Osteocyte (in vitro differentiated cells): ENCODE results near the gene CHST11. TPM values are rescaled to one million over a fixed set of nuclear protein-coding genes. Genes with fewer than 3 reads are reported as not detected.
A peak's percentile ranks its signal among the peaks of the same experiment; 100 is the strongest.

Experiments
- DNase-seq: peaks from one replicate; pipeline ENCODE4 v3.0.0; 2021; ENCODE audit warnings: mixed read lengths; ENCODE audit not compliant: unreplicated experiment; ENCODE audit errors: extremely low spot score
- H3K27ac Mint-ChIP-seq: one replicate; pipeline ENCODE4 v1.8.0; 2021; ENCODE audit warnings: mild to moderate bottlenecking, mixed read lengths; ENCODE audit not compliant: unreplicated experiment
- H3K27me3 Mint-ChIP-seq: one replicate; pipeline ENCODE4 v1.8.0; 2021; ENCODE audit warnings: mixed read lengths; ENCODE audit not compliant: unreplicated experiment
- H3K36me3 Mint-ChIP-seq: one replicate; pipeline ENCODE4 v1.8.0; 2021; ENCODE audit warnings: mixed read lengths; ENCODE audit not compliant: unreplicated experiment
- H3K4me1 Mint-ChIP-seq: one replicate; pipeline ENCODE4 v1.8.0; 2021; ENCODE audit warnings: mixed read lengths; ENCODE audit not compliant: unreplicated experiment
- H3K4me3 Mint-ChIP-seq: one replicate; pipeline ENCODE4 v1.8.0; 2021; ENCODE audit warnings: mild to moderate bottlenecking, moderate library complexity, mixed read lengths; ENCODE audit not compliant: unreplicated experiment
- H3K9me3 Mint-ChIP-seq: one replicate; pipeline ENCODE4 v1.8.0; 2021; ENCODE audit warnings: mixed read lengths; ENCODE audit not compliant: unreplicated experiment
- CTCF ChIP-seq: fragments of 200-600 bp; sonication (generic); IDR thresholded peaks from 2 replicates; pipeline ENCODE4 v1.5.0; 2021; ENCODE audit warnings: antibody characterized with exemption, mild to moderate bottlenecking, moderate library complexity
- total RNA-seq: library from RNA; stranded (reverse); gene quantifications from 2 replicates; pipeline ENCODE4 v1.2.1, GENCODE V29; 2021

CHST11 gene
- total RNA-seq, 1 donor from 2014 or later = 7.5 TPM

- TF ChIP-seq CTCF = no peak
- Mint-ChIP-seq H3K27ac (no peak overlapping the region), H3K4me3 (no peak overlapping the region), H3K36me3 (no peaks in the 10 kb centered on the region), H3K9me3 (no peaks in the 10 kb centered on the region), H3K27me3 (no peaks in the 10 kb centered on the region), H3K4me1 (peaks cover 37% of the 10 kb centered on the region)
- DNase-seq = no peak
Measured at GRCh38 chr12:104598342-104599271, 141.9 kb downstream of the CHST11 start.

- DNase-seq = no peak
- Mint-ChIP-seq H3K27me3 (no peaks in the 10 kb centered on the region), H3K27ac (peak overlapping the region; percentile 64), H3K36me3 (no peaks in the 10 kb centered on the region), H3K4me1 (peaks cover 45% of the 10 kb centered on the region), H3K9me3 (no peaks in the 10 kb centered on the region), H3K4me3 (no peak overlapping the region)
- TF ChIP-seq CTCF = no peak
Measured at GRCh38 chr12:104599272-104600035, 142.7 kb downstream of the CHST11 start.

- DNase-seq = no peak
- peak overlapping the region; percentile 64 for H3K27ac Mint-ChIP-seq
- no peaks in the 10 kb centered on the region for H3K9me3 Mint-ChIP-seq
- no peaks in the 10 kb centered on the region for H3K36me3 Mint-ChIP-seq
- no peak overlapping the region for H3K4me3 Mint-ChIP-seq
- no peaks in the 10 kb centered on the region for H3K27me3 Mint-ChIP-seq
- H3K4me1 Mint-ChIP-seq = peaks cover 47% of the 10 kb centered on the region
- TF ChIP-seq CTCF = no peak
Measured at GRCh38 chr12:104600036-104600712, 143.4 kb downstream of the CHST11 start.

- H3K4me1 Mint-ChIP-seq = peaks cover 52% of the 10 kb centered on the region
- H3K27ac Mint-ChIP-seq = no peak overlapping the region
- H3K27me3 Mint-ChIP-seq = no peaks in the 10 kb centered on the region
- H3K4me3 Mint-ChIP-seq = no peak overlapping the region
- no peaks in the 10 kb centered on the region for H3K9me3 Mint-ChIP-seq
- DNase-seq = no peak
- no peaks in the 10 kb centered on the region for H3K36me3 Mint-ChIP-seq
- TF ChIP-seq CTCF = no peak
Measured at GRCh38 chr12:104600790-104601739, 144.3 kb downstream of the CHST11 start.
